GM18499 (cell line): ENCODE data around the gene POP5.

ENCODE experiments used
- ATAC-seq: cut with Tn5 transposase; IDR thresholded peaks from one replicate; pipeline ENCODE4 v1.9.1; 2021; ENCODE audit warnings: moderate number of reproducible peaks; ENCODE audit not compliant: insufficient read depth, unreplicated experiment

The POP5 gene

GRCh38 chr12:120590741-120591407 is 9.7 kb upstream of the POP5 start:
- no peak for ATAC-seq

- no peak for ATAC-seq
These were observed 8.0 kb upstream of the POP5 start for GRCh38 chr12:120588948-120589930.

- ATAC-seq = no peak
These were observed 7.2 kb upstream of the POP5 start for GRCh38 chr12:120588371-120588770.

- no peak for ATAC-seq
These were observed 5.7 kb upstream of the POP5 start for GRCh38 chr12:120586860-120587259.

GRCh38 chr12:120586206-120586605 is 5.0 kb upstream of the POP5 start:
- ATAC-seq = no peak

GRCh38 chr12:120584343-120585149 is 3.3 kb upstream of the POP5 start:
- ATAC-seq = no peak

- ATAC-seq = no peak
These were observed 2.4 kb upstream of the POP5 start for GRCh38 chr12:120583478-120584030.

GRCh38 chr12:120581998-120582397 is 796 bp upstream of the POP5 start:
- ATAC-seq = no peak

GRCh38 chr12:120579179-120579578 is 2.0 kb downstream of the POP5 start:
- no peak for ATAC-seq

GRCh38 chr12:120574106-120574505 is 7.1 kb downstream of the POP5 start:
- no peak for ATAC-seq

- no peak for ATAC-seq
These were observed 7.6 kb downstream of the POP5 start for GRCh38 chr12:120573560-120573959.

- no peak for ATAC-seq
These were observed 9.9 kb downstream of the POP5 start for GRCh38 chr12:120571299-120571698.

- no peak for ATAC-seq
These were observed 17.7 kb downstream of the POP5 start for GRCh38 chr12:120563495-120563894.

GRCh38 chr12:120562906-120563305 is 18.3 kb downstream of the POP5 start:
- no peak for ATAC-seq

GRCh38 chr12:120557589-120557988 is 23.6 kb downstream of the POP5 start:
- no peak for ATAC-seq

- ATAC-seq = no peak
These were observed 26.5 kb downstream of the POP5 start for GRCh38 chr12:120554678-120555077.

- no peak for ATAC-seq
These were observed 35.2 kb downstream of the POP5 start for GRCh38 chr12:120546050-120546386.

- ATAC-seq = no peak
These were observed 36.5 kb downstream of the POP5 start for GRCh38 chr12:120544691-120545090.

GRCh38 chr12:120542166-120542565 is 39.0 kb downstream of the POP5 start:
- no peak for ATAC-seq

GRCh38 chr12:120540445-120540844 is 40.8 kb downstream of the POP5 start:
- ATAC-seq = no peak
